HepG2 (cell line): ENCODE data around the gene LHFPL6.

Experiments used
- CTCF ChIP-seq: sonication (generic); formaldehyde crosslinking; IDR thresholded peaks from 2 replicates; pipeline ENCODE4 v1.5.0; 2020; ENCODE audit warnings: mild to moderate bottlenecking, missing genetic modification reagents, moderate library complexity
- ZBTB7A ChIP-seq: sonication (generic); formaldehyde crosslinking; IDR thresholded peaks from 2 replicates; pipeline ENCODE4 v1.8.0; 2022; ENCODE audit warnings: mild to moderate bottlenecking, missing genetic modification reagents

- no peak for TF ChIP-seq ZBTB7A (CRISPR knock-in tag)
- no peak for TF ChIP-seq CTCF (CRISPR knock-in tag)
Measured at GRCh38 chr13:39587939-39588338, 15.1 kb downstream of the LHFPL6 start.
